Astrocyte of the spinal cord (primary cell): Measurements from ENCODE around the gene MCOLN2.

Experiments used
- DNase-seq: peaks from one replicate; pipeline ENCODE4 v3.0.0; 2011; ENCODE audit warnings: low read depth, low spot score
- H3K4me3 ChIP-seq: 2 replicates; pipeline ENCODE4 v1.5.1; 2011; ENCODE audit warnings: low read depth, mild to moderate bottlenecking, low read length, moderate library complexity
- CTCF ChIP-seq: IDR thresholded peaks from 2 replicates; pipeline ENCODE4 v1.5.1; 2012; ENCODE audit warnings: low read depth, mild to moderate bottlenecking, low read length, inconsistent platforms
- in situ Hi-C: cut with HindIII; loops from 2 replicates; pipeline ENCODE4 v1.10.0; 2017; ENCODE audit warnings: low sequenced_read_pairs

The MCOLN2 gene

GRCh38 chr1:84939151-84939550 lies 57.8 kb downstream of the MCOLN2 start:
- in situ Hi-C loops = no loop called here
- peak; percentile 20 for DNase-seq
- H3K4me3 ChIP-seq = no peak overlapping the region
- no peak for TF ChIP-seq CTCF

- TF ChIP-seq CTCF = peak; percentile 86
- in situ Hi-C loops = no loop called here
- H3K4me3 ChIP-seq = no peak overlapping the region
- peak; percentile 62 for DNase-seq
Observed at GRCh38 chr1:84936116-84936810, 60.6 kb downstream of the MCOLN2 start.

GRCh38 chr1:84933011-84933611 lies 63.8 kb downstream of the MCOLN2 start:
- H3K4me3 ChIP-seq = no peak overlapping the region
- DNase-seq = no peak
- no peak for TF ChIP-seq CTCF
- in situ Hi-C loops = no loop called here

- no peak for DNase-seq
- H3K4me3 ChIP-seq = no peak overlapping the region
- TF ChIP-seq CTCF = no peak
- in situ Hi-C loops = no loop called here
Observed at GRCh38 chr1:84930831-84931230, 66.1 kb downstream of the MCOLN2 start.

GRCh38 chr1:84930329-84930728 lies 66.6 kb downstream of the MCOLN2 start:
- in situ Hi-C loops = no loop called here
- H3K4me3 ChIP-seq = no peak overlapping the region
- TF ChIP-seq CTCF = no peak
- DNase-seq = no peak

- in situ Hi-C loops = no loop called here
- TF ChIP-seq CTCF = no peak
Observed at GRCh38 chr1:84929581-84929980, 67.3 kb downstream of the MCOLN2 start.

More at GRCh38 chr1:84929581-84929980, 67.3 kb downstream of the MCOLN2 start:
- no peak for DNase-seq
- H3K4me3 ChIP-seq = no peak overlapping the region
